NOMO-1 treated with DMSO at 0.1 percent for 48 hours (cell line): ENCODE measurements around the gene CEACAM8.
"Not testable (repeated sequence)": the region's sequence is repeated elsewhere in the genome, so short reads cannot be mapped to it uniquely, and the experiment has no call there.

ENCODE experiments used
- DNase-seq: peaks from one replicate; lab custom pipeline; 2025; ENCODE audit not compliant: unreplicated experiment; lab: John Stamatoyannopoulos, UW

CEACAM8 gene

GRCh38 chr19:42546831-42547500, 47.8 kb downstream of the CEACAM8 start:
- DNase-seq, result no peak

- no peak for DNase-seq
Observed at GRCh38 chr19:42544146-42544545, 50.6 kb downstream of the CEACAM8 start.

GRCh38 chr19:42542791-42543190, 51.9 kb downstream of the CEACAM8 start:
- no peak for DNase-seq

- no peak for DNase-seq
Observed at GRCh38 chr19:42540071-42540553, 54.6 kb downstream of the CEACAM8 start.

GRCh38 chr19:42538841-42539709, 55.6 kb downstream of the CEACAM8 start:
- DNase-seq, result no peak

GRCh38 chr19:42535276-42535675, 59.4 kb downstream of the CEACAM8 start:
- not testable (repeated sequence) for DNase-seq

GRCh38 chr19:42534391-42534790, 60.3 kb downstream of the CEACAM8 start:
- DNase-seq, result no peak

- DNase-seq, result no peak
Observed at GRCh38 chr19:42532891-42533290, 61.8 kb downstream of the CEACAM8 start.

GRCh38 chr19:42531313-42531712, 63.4 kb downstream of the CEACAM8 start:
- DNase-seq, result no peak
